Measurements from ENCODE around the gene ZNF490. TPM values are rescaled to one million over a fixed set of nuclear protein-coding genes. Genes with fewer than 3 reads are reported as not detected.

Gene ZNF490
- 8.5 and 9.6 TPM in 2 replicates for total RNA-seq

GRCh38 chr19:12610540-12611360 lies at the start of gene ZNF490, which contains the start of gene ZNF791:
TSS of gene ZNF490 (minus strand) at chr19:12610813. CDS start at chr19:12610680, 133 bp downstream.
TSS of gene ZNF791 (plus strand) at chr19:12610920. CDS start at chr19:12611080, 160 bp downstream.

GRCh38 chr19:12551060-12551832 lies 59.4 kb downstream of the ZNF490 start, which contains the start of gene ZNF564:
TSS of gene ZNF564 (minus strand) at chr19:12551482. CDS start at chr19:12551332, 150 bp downstream.

Other genes starting within 250 kb of the ZNF490 start
- gene ZNF442, start 245.1 kb downstream of the ZNF490 start, total RNA-seq: 0.44 and 0.72 TPM in 2 replicates
- gene ZNF799, start 209.5 kb downstream of the ZNF490 start, total RNA-seq: 1.1 and 2.0 TPM in 2 replicates
- 0.88 and 2.6 TPM in 2 replicates for gene ZNF443, start 169.8 kb downstream of the ZNF490 start, total RNA-seq
- 0.66 and 1.9 TPM in 2 replicates for gene ZNF709, start 126.0 kb downstream of the ZNF490 start, total RNA-seq
- gene ZNF564, start 59.3 kb downstream of the ZNF490 start, total RNA-seq: 3.9 and 5.3 TPM in 2 replicates
- 13.6 and 15.2 TPM in 2 replicates for gene ZNF791, start 107 bp upstream of the ZNF490 start, total RNA-seq
- 40.5 and 48.8 TPM in 2 replicates for gene MAN2B1, start 55.9 kb upstream of the ZNF490 start, total RNA-seq
- gene WDR83, start 56.0 kb upstream of the ZNF490 start, total RNA-seq: 5.5 and 6.0 TPM in 2 replicates
- gene DHPS, start 71.1 kb upstream of the ZNF490 start, total RNA-seq: 62.4 and 78.0 TPM in 2 replicates
- not detected in 2 replicates for gene GNG14, start 77.2 kb upstream of the ZNF490 start, total RNA-seq
- gene FBXW9, start 85.8 kb upstream of the ZNF490 start, total RNA-seq: 10.3 and 12.2 TPM in 2 replicates
- gene TNPO2, start 113.1 kb upstream of the ZNF490 start, total RNA-seq: 45.1 and 73.3 TPM in 2 replicates
- 142 and 218 TPM in 2 replicates for gene TRIR, start 123.9 kb upstream of the ZNF490 start, total RNA-seq
- gene GET3, start 126.7 kb upstream of the ZNF490 start, total RNA-seq: 88.0 and 105 TPM in 2 replicates
- not detected in 2 replicates for gene BEST2, start 141.0 kb upstream of the ZNF490 start, total RNA-seq
- 13.3 and 14.2 TPM in 2 replicates for gene HOOK2, start 164.7 kb upstream of the ZNF490 start, total RNA-seq
- 187 and 191 TPM in 2 replicates for gene JUNB, start 180.7 kb upstream of the ZNF490 start, total RNA-seq
- 188 and 197 TPM in 2 replicates for gene PRDX2, start 191.0 kb upstream of the ZNF490 start, total RNA-seq
- gene THSD8, start 191.3 kb upstream of the ZNF490 start, total RNA-seq: not detected in 2 replicates
- gene RNASEH2A, start 195.8 kb upstream of the ZNF490 start, total RNA-seq: 4.4 and 45.4 TPM in 2 replicates
- not detected in 2 replicates for gene RTBDN, start 223.8 kb upstream of the ZNF490 start, total RNA-seq
- gene MAST1, start 227.7 kb upstream of the ZNF490 start, total RNA-seq: not detected in 2 replicates